NB4 (cell line): Measurements from ENCODE around the gene EIF3I.

Experiments
- POLR2A ChIP-seq: IDR thresholded peaks from 2 replicates; pipeline ENCODE4 v1.6.1; 2011; ENCODE audit warnings: mild to moderate bottlenecking; ENCODE audit not compliant: insufficient read length; ENCODE audit errors: extremely low read depth
- TF ChIP-seq, protein P1 (sequence below): IDR thresholded peaks from one replicate; pipeline ENCODE4 v1.5.1; 2012; ENCODE audit warnings: low read depth, low read length

GRCh38 chr1:32241001-32241763 is 19.0 kb downstream of the EIF3I start:
- TF ChIP-seq, protein P1, sequence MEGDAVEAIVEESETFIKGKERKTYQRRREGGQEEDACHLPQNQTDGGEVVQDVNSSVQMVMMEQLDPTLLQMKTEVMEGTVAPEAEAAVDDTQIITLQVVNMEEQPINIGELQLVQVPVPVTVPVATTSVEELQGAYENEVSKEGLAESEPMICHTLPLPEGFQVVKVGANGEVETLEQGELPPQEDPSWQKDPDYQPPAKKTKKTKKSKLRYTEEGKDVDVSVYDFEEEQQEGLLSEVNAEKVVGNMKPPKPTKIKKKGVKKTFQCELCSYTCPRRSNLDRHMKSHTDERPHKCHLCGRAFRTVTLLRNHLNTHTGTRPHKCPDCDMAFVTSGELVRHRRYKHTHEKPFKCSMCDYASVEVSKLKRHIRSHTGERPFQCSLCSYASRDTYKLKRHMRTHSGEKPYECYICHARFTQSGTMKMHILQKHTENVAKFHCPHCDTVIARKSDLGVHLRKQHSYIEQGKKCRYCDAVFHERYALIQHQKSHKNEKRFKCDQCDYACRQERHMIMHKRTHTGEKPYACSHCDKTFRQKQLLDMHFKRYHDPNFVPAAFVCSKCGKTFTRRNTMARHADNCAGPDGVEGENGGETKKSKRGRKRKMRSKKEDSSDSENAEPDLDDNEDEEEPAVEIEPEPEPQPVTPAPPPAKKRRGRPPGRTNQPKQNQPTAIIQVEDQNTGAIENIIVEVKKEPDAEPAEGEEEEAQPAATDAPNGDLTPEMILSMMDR, result no peak
- TF ChIP-seq POLR2A, result no peak
